GM19025 (cell line): ENCODE results near the gene ZDHHC11B.

Experiments
- ATAC-seq: cut with Tn5 transposase; IDR thresholded peaks from one replicate; pipeline ENCODE4 v1.9.1; 2021; ENCODE audit warnings: mild to moderate bottlenecking, low read depth, moderate library complexity; ENCODE audit not compliant: unreplicated experiment

ZDHHC11B gene

DNA sequence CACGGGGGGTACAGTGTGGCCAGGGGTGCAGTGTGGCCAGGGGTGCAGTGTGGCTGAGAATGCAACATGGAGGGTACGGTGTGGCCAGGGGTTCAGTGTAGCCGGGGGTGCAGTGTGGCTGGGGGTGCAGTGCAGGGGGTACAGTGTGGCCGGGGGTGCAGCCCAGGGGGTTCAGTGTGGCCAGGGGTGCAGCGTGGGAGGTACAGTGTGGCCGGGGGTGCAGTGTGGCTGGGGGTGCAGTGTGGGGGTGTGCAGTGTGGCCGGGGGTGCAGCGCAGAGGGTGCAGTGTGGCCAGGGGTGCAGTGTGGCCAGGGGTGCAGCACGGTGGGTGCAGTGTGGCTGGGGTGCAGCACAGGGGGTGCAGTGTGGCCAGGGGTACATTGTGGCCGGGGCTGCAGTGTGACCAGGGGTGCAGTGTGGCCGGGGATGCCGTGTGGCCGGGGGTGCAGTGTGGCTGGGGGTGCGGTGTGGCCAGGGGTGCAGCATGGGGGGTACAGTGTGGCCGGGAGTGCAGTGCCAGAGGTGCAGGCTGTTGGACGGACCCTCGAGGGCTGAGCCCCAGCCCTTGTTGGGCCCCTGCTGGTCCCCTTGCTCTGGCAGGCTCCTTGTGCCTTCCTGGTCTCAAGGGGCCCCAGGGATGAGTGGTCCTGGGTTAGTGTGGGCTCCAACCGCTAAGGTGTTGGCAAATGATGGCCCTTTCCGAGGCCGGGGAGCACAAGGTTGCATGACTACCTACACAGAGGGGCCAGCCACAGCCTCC is 109.2 kb downstream of the ZDHHC11B start:
- ATAC-seq = no peak

DNA sequence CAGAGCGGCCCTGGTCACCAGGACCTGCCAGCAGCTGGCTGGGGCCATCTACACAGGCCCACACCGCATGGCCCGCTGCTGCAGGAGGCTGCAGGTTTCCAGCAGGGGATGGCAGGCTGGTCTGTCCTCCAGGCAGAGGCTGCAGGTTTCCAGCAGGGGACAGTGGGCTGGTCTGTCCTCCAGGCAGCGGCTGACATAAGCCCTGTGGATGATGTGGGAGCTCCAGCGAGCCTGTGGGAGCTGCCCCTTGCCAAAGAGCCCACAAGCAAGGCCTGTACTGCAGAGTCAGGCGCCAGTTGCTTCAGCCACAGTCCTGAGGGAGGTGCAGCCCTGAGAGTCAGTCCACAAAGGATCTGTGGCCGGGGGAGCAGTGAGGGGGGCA is 109.9 kb downstream of the ZDHHC11B start:
- ATAC-seq = no peak

DNA sequence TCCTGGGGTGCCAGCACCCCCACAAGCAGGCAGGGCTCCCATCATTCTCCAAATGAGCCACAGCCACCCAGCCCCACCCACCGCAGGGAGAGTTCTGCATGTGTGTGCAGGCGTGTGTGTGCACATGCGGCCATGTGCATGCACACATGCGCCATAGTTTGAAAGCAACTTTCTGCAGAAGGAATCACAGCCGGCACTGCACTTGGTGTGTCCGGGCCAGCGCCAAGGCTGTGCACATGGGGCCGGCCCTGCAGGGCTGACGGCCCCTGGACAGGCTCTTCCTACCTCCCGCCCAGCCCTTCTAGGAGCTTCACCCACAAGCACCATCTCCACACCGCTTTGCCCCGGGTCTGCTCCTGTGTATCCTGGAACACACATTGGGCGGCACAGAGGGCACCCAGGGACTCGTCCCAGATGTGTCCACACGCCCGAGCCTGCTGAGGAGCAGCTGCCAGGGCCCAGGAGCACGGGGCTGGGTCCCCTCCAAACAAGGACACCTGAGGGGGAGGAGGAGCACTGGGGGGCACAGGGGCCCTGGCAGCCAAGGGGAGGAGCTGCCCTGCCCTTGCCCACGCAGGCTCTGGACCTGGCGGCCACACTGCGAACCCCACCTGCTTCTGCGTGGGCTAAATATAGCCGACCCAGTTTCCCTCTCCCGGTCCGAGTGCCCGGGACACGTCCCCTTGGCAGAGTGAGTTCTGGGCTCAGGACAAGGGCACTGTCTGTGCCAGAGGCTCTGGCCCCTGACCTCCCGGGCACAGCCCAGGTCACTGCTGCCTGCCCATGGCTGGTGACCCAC is 110.5 kb downstream of the ZDHHC11B start:
- ATAC-seq = no peak

DNA sequence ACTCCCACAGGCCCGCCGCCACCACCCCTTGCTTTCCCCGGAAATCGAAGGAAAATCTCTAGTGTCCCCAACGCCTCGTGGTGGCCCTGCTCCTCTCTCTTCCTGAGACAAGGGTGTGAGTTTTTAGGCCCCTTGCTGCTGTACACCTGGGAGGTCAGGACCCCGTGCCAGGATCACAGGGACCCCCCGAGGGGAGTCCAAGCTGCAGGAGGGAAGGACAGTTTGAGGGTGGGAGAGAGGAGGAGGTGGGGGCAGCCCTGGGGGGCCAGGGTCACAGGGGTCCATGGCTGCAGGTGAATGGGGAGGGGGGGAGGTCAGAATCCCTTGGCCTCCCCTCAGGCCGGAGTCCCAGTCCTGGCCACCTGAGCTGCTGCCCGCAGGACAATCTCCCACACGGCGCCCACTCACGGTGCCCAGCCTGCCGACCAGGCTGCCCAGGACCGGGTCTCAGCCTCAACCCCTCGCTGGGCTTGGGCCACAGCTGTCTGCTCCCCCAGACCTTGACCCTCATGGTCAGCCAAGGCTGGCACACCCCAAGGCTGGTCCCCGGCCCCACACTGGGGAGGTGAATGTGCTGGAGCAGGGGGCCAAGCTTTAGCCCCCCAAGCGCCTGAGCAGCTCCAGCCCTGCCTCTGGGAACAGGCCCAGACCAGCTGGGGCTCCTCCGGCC is 111.2 kb downstream of the ZDHHC11B start:
- no peak for ATAC-seq

DNA sequence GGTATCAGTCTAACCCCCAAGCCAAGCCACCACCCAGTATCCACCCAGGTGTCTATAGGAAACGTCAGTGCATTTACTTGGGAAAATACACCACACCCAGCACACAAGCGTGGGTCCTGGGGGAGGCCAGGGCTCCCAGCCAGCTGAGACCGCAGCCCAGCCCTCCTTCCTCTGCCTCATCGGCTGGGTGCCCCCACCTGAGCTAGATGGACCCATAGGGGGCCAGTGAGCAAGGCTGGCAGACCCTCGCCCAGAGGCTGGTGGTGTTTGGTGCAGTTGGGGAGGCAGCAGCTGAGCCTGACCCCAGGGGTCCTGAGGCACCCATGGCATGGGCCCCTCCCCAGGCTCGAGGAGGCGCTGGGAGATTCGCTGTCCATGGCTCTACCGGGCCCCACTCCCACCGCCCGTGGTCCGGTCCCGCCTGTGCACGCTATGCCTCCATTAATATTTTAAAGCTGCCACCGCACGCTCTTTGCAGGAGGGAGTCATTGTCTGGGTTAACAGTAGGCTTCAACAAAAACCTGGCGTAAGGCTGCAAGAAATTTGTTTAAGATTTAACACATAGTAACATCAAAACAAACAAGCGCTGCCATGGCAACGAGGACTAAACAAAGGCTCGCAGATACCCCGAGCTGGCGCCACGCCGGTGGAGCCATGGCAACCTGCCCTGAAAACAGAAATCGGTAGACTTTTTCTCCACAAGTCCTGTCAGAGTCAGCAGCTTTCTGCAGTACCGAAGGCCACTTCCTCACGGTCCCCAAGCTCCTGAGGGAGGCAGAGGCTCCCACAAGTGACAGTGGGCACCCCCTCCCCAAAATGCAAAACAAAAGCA is 112.0 kb downstream of the ZDHHC11B start:
- no peak for ATAC-seq

DNA sequence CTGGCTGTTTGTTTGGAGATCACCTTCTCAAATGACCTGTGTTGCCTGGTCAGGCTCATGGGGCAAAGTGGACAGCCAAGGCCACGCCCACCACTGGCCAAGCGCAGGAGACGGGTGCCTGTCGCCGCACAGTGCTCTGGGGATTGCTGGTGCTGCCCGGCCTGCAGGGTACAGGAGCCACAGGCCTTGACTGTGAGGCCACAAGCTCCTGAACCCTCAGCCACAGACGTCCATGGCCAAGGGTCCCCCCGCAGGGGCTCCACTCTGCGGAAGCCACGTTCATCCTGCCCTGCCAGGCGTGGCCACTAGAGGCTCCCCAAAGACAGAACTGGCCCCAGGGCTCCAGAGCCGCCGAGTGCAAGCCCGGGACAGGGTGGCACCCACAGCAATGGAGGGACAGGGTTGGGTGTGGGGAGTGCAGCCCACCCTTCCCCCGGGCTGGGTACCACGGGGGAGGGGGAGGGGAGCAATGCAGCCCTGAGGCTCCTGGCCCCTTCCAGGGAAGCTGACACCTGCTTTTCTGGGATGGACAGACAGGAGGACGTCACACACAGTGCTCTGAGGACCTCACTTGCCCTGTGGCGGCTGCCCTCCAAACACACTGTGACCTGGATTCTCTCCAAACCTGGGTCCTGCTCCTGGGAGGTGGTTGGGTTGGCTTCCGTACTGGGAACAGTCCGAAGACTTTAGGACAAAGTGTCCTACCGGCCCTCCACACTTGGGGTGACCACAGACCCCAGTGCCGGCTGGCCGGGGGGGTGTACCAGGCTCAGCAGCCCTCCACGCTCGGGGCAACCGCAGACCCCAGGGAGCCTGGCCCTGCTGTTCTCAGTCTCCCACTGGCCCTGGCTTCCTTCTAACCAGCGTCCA is 112.8 kb downstream of the ZDHHC11B start:
- no peak for ATAC-seq

DNA sequence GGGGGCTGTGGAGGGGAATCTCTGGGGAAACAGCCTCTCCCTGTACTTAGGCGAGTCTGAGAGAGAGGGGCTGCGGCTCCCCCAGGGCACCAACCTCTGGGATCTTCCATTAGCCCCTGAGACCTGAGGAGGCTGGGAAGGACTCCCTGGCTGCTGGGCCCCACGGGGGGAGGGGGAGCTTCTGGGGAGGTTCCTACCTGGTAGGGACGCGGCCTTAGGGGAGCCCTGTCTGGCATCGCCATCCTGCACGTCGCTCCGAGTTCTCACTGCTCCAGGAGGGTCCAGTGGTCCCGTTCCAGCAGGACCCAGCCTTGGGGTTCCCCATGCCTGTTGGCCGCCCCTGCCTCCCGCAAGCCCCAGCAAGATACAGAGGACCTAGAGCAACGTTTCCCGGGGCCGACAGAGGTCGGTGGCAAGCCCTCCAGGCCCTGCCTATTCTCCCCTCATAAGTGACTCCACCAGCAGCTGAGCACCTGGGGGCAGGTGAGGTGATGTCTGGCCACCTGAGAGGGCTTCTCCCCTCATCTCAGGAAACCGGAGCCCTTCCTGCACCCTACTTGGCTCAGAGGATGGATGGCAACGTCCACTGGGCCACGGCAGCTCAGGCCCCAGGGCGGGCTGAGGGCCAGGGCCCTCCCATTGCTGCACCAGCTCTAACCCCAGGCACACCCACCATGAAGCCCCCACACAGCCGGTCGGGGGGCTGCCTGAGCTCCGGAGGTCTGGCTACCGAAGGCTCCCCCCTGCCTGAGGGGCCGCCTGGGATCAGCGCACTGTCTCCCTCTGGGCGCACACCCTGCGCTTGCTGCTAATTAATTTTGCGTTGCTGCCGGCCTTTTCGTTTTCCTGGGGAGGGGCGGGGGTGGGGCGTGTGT is 113.9 kb downstream of the ZDHHC11B start:
- no peak for ATAC-seq

DNA sequence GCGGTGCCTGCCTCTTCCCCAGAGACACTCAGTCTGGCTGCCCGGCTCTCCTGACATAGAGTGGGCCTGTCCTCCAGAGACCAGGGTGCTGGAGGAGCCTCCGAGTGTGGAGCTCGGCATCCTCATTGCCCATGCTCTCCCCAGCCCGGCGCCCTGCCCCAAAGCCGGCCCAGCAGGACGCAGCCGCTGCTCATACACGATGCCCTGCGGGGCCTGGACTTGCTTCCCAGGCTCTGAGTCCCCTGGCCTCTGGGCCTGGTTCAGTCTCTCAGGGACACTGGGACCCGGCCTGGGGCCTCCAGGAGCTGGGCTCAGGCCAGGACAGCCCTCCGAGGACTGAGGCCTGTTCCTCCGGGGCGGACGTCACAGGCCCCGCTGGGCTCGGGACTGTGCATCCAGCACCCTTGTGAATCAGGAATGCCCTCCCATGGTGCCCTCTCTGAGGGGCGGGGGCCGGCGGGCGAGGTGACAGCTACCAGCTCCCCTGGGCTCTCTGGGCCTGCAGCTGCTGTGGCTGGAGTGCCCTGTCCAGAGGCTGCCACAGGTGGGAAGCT is 114.6 kb downstream of the ZDHHC11B start:
- no peak for ATAC-seq

DNA sequence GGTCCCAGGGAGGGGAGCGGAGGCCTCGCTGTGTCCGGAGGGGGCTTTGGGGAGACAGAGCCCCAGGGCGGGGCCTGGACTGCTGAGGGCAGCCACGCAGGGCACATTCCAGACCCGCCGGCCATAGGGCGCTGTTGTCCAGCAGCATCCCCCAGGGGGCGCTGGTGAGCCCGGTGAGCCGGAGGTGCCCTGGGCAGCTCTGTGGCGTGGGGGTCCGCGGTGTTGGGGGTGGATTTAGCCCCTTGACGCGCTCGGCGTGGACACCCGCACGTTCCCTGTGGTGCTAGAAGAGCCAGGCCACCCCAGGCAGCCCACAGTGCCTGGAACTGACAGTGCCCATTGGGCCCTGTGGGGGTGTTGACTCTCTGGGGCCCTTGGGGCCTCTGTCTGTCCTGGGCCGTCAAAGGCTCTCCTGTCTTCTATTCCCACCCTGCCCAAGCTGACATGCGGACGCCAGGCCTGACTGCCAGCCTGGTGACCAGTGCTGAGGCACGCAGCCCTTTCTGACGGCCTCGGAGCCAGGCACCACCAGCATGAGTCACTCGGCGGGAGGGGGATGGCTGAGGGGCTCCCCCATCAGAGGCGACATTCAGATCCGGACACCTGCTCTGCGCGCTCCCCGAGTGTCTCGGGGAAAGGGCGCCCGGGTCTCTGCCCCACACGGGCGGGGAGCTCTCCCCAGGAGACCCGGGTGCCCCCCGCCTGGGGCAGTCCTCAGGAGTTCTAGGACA is 115.3 kb downstream of the ZDHHC11B start:
- ATAC-seq = no peak

DNA sequence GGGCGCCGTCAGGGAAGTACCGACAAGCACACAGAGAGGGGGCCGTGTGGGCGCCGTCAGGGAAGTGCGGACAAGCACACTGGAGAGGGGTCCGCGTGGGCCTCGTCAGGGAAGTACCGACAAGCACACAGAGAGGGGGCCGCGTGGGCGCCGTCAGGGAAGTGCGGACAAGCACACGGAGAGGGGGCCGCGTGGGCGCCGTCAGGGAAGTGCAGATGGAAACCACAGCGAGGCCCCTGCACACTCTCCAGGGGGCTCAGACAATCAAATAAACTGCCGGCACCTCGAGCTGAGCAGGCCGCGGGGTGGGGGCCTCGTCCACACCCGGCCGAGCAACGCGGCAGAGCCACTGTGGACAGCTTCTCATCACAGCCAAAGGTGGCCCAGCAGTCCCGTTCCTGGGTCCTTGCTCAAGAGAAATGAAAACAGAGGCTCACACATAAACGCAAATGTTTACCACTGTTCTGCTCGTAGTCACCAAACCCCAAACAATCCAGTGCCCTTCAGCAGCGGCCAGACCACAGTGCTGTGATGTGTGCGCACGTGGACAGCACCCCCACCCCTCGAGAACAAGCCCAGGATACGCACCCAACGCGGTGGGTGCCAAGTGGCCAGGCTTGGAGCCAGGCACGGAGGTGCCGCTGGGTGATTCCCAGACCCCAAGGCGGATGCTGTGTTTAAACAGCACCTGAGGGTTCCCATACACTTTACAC is 116.1 kb downstream of the ZDHHC11B start:
- no peak for ATAC-seq

DNA sequence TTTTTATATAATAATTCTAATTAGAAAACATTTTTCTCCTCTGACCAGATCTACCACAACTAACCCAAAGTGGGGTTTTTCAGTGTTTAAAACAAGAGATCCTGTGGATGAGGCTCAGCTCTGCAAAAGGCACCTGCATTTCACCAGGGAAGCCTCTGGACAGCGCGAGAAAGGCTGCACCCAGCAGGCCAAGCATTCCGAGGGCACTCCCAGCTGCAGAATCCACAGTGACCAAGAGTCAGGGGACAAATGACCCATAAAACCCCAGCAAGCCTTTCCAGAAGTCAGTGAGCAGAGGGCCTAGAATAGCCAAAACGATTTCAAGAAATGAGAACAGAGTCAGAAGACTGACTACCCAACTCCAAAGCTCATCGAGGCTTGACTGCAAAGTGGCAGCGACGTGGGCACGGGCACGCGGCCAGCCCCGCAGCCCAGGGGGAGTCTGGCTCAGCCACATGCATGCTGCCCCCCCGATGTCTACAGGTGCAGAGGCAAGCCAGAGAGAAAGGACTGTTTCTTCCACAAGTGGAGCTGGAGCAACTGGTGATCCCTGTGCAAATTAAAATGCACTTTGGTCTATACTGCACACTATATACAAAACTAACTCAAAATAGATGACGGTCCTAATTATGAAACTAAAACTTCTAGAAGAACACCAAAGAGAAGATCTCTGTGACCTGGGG is 117.6 kb downstream of the ZDHHC11B start:
- ATAC-seq = no peak

DNA sequence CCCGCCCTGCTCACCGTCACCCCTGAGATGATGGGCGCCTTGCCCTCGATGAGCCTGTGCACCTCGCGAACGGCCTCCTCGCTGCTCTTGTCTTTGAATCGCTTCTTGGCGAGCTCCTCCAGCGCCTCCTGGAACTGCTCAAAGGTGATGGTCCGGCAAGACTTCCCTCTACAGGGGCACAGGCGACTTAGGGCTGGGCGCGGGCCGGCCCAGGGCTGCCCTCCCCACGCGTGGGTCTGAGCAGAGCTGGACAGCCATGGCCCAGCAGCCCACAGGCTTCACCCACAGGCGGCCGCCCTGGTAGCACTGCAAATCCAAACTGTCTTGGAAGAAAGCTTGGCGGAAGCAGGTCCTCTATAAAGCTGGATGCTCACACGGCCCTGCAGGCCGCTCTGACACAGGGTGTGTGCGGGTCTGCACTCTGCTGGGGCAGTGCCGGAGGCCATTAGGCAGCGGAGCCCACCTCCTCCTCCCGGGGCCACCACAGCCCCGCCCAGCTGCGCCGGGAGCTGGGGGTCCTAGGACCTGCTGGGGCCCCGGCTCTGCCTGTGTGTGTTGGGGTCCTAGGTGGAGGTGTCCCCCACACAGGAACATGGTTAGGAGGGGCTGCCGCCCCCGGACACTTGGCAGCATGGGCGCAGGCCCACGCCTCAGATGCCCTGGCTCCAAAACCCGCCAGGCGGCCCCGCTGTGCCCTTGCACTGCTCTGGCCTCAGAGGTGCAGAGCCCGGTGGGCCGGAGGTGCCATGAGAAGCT is 118.4 kb downstream of the ZDHHC11B start:
- no peak for ATAC-seq

DNA sequence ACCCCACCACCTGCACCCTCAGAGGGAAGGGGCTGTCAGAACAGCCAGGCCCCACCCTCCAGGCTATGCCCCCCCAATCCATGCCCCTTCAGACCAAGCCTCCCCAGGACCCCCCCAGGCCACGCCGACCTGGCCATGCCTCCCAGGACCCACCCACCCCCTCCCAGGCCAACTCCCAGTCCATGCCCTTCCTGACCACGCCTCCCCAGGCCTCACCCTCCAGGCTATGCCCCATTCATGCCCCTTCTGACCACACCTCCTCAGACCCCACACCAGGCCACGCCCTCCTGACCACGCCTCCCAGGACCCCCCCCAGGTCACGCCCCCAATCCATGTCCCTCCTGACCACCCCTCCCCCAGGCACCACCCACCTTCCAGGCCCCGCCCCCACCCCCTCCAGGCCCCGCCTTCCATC is 119.0 kb downstream of the ZDHHC11B start:
- no peak for ATAC-seq

DNA sequence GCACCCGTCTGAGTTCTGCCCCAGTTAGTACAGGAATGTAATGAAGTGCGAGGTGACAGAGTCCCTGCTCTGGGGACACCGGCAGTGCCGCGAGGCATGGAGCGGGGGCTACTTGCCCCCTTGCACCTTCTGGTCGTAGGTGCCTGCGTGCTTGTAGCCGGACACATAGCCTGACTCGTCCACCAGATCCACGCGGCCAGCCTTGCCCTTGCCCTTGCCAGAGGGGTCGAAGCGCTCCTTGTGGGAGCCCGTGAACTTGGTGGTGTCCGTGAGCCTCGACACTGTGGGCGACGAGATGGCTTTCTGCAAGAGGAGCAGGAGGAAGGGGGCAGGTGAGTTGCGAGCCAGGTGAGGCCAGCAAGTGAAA is 119.6 kb downstream of the ZDHHC11B start:
- no peak for ATAC-seq

DNA sequence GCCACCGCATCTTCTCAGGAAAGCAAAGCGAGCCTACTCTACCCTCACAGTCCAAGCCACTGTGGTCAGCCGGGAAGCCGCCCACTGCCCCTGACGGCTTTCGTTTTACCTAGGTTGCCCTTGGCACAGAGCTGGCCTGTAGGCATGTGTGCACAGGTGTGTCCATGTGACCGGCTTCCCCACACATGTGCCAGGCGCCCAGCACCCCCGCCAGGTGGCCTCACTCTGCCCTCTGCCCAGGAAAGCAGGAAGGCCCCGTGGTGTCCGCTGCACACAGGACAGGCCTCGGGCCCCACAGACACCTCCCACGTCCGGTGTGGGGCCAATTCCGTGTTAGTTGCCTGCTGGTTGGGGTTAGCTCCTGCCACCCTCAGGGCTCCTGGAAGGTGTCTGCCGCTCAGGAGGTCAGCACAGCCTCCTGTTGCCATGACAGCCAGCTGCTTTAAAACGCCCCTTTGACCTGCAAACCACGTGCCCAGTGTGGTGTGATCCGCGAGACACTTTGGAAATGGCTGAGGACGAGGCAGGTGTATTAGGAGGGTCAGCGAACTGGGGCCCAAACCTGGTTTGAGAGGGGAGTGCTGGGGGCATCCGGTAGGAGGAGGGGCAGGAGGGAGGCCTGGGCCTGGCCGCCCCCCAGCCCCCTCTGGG is 120.1 kb downstream of the ZDHHC11B start:
- ATAC-seq = no peak
